ENCODE data around the gene RANBP17.
A peak's percentile ranks its signal among the peaks of the same experiment; 100 is the strongest.
"Not testable (repeated sequence)": the region's sequence is repeated elsewhere in the genome, so short reads cannot be mapped to it uniquely, and the experiment has no call there.

RANBP17 gene

DNA sequence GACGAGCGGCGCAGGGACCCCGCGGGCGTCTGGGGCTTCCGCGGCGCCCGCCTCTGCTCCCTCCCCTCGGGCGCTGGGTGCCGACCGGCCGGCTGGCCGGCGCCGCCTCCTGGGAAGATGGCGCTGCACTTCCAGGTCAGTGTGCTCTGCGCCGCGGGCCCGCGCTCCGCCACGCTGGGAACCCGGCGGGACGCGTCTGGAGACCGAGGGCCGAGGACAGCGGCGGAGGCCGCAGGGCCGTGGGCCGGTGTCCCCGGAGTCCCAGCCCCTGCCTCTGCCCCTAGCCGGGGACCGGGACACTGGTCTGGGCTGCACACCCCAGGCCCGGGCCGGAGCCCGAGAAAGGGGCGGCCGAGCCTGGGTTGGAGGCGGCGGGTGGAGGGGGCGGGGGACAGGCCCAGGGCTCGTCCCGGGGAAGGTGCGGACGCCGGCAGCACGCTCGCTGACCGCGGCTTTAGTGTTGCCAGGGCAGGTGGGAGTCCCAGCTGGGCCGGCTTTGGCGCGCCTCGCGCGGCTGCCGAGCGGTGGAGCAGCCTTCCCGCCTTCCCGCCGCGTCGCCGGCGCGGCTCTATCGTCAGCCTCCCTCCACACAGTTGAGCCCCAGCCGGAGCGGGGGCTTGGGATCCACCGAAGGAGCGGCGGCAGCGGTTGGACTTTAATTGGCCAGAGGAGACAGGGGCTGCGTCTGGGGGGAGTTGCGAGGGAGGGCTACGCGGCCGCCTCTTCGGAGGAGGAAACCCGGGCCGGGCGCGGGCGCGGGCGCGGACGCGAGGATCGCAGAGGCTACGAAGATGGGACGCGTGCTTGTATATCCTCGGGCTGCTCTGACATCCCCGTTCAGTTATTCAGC is at the start of gene RANBP17:
Gene RANBP17, plus strand, starts transcription at position 102 of the 850 bp plus-strand sequence.
- peak; percentile 49 for DNase-seq

DNA sequence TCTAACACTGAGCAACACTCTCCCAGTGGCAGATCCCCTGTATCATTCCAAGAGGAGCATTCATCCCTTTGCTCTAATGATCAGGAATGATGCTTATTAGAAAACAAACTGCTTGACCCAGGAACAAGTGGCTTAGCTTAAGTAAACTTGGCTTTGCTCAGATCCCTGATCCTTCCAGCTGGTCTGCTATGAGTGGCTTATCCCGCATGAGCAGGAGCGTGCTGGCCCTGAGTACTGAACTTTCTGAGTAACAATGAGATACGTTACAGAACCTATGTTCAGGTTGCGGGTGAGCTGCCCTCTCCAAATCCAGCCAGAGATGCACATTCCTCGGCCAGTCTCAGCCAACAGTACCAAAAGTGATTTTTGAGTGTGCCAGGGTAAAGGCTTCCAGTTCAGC is 48.6 kb upstream of the RANBP17 start:
- DNase-seq: no peak

DNA sequence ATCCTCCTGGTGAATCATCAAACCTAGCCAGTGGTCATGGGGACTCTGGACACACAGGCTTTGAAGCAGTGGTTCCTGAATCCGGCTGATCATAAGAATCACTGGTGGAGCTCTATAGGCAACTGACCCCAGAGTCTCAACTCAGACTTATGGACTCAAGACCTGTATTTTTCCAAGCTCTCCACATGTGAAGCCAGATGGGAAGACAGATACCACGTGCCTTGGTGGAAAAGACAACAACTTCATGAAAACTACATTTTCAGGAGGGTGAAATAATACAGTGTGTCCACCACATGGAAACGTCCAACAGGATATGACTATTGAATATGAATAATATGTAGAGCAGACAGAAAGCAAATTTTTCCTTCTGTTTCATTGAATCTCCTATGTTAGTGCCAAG is 44.6 kb upstream of the RANBP17 start:
- no peak for DNase-seq

DNA sequence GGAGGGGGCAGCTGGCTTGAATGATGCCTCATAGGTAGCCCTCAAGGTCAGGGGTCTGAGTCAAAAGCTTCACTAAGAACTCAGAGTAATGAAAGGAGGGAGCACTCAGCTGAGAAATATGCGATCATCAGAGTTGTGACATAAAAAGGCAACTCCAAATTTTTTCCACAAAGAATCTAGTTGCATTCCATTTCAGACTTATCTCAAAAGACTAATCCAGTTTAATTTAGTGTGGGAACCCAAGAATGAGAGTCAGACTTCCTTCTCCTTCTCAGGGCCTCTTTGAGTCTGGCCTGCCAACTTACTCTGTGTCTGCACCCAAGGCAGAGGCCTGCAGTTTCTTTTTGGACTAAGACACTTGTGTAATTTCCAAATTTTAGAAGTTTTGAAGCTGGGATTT is 43.6 kb upstream of the RANBP17 start:
- DNase-seq: peak; percentile 35

DNA sequence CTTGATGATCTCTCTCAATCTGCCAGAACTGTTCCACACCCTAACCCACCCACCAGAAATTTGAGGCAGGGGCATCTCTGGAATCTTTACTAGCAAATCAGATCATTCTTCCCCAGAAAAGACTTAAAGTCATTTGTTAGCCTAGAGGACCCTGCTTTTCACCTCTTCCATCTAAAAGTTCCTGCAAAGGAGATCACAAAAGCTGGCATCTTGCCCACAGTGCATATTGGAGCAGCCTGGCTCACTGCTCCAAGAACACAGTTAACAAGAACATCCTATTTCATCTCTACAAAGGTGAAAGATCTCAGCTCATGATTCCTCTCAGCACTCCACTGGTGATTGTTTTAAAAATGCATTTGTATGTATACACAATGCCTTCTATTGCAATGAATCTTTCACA is 42.0 kb upstream of the RANBP17 start:
- DNase-seq: no peak

DNA sequence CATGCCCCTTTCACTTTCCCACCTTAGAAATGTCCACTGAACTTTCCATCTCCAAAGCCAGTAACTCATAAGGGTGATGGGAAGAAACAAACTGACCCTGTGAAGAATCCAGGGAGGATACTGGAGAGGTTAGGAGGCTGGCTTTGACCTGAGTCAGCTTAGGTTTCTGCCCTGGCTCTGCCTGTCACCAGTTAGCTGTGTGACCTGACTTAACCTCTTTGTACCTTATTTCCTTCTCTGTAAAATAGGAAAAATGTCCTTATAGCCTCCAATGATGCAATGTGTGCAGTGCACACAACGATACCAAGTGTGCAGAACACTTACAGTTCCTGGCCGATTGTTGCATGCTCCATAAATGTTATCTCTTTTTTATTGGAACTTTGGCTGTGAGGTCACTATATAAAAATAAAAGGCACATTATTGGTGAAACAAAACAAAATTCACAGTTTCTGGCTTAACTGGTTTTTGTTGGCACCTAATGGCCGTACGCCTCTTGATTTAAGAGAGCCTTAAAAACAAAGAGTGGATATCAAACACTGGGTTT is 40.5 kb upstream of the RANBP17 start:
- no peak for DNase-seq

DNA sequence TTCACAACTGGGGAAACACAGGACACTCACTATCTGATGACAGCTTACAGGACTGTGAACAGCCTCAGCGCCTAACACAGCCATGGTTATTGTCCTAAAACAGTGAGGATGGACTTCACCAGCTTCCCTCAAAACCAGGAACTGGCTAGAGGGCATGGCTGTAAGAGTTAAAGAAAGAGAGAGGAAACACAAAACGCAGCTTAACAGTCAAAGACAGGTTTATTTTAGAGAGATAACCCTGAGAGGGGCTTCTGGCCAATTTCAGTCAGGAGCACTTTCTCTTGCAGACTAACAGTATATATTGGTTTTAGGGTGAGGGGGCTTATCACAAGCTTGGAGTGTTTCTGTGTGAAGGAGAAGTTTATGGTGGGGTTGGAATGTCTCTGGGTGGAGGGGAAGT is 35.7 kb upstream of the RANBP17 start:
- DNase-seq: no peak

DNA sequence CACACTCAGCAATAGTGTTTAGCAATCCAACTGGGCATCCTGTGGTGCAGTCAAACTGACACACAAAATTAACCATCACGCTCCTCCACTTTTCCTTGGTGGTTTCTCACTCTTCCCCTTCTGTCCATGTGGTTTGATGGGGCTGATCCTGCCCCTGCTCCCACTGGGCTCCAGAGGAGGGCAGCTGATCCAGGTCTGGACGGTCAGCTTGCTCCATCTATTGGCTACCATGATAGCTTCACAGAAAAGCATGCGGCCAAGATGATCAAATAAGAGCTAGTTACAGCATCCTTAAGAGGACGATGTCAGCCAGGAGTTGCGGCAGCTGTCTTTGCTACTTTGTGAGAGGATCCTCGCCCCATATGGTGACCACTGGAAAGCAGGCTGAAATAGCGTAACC is 29.6 kb upstream of the RANBP17 start:
- no peak for DNase-seq

DNA sequence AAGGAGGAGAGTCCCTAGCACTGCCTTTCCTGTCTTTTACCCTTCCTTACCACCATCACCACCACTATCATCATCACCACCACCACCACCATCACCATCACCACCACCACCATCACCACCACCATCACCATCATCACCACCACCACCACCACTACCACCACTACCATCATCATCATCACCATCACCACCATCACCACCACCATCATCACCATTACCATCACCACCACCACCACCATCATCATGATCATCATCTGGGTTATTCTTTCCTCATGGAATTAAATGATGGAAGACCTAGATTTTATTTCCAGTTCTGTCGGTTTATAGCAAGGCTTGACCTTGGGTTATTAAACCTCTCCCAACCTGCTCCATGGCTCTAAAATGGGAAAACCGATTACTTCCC is 27.8 kb upstream of the RANBP17 start:
- not testable (repeated sequence) for DNase-seq

DNA sequence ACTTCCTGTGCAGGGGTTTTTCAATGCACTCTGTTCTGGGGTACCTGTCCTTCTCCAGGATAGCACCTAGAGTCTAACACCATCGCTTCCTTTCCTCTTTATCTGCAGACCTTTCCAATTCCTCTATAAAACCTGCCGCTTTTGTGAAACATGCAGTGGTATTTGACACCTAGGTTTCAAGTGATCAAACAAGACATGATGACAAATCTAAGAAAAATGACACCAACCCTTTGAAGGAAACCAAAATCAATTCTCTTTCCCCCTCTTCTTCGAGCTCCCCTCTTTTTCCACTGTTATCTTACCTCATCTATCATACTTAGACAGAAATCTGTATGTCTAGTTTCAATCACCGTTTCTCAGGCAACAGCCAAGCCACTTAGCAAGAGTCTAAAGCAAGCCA is 25.6 kb upstream of the RANBP17 start:
- DNase-seq: no peak

DNA sequence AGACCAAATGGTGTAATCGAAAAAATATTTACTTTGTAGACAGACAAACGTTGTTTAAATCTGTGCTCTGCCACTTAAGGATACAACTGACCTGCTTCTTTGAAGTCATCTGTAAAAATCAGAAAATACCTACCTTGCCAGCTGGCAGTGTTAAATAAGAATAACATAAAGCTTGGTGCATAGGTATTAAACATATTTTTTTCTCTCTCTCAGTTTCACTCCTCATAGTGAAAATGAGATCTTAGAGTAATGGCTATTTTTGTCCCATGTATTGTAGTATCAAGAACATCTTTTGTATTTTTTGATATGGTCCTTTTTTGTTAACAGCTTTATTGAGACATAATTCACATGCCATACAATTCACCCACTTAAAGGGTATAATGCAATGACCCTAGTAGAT is 17.9 kb upstream of the RANBP17 start:
- DNase-seq: no peak

DNA sequence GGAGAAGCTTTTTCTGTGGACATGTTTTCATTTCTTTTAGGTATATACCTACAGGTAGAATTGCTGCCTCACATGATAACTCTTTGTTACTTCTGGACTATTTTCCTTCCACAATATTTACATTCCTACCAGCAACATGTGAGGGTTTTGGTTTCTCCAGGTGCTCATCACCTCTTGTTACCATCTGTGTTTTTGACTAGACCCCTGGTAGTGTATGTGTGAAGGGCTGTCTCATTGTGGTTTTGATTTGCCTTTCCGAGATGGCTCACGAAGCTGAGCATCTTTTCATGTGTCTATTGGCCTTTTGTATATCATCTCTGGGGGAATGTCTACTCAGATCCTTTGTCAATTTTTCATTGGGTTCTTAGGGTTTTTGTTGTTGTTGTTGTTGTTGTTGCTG is 17.2 kb upstream of the RANBP17 start:
- no peak for DNase-seq

DNA sequence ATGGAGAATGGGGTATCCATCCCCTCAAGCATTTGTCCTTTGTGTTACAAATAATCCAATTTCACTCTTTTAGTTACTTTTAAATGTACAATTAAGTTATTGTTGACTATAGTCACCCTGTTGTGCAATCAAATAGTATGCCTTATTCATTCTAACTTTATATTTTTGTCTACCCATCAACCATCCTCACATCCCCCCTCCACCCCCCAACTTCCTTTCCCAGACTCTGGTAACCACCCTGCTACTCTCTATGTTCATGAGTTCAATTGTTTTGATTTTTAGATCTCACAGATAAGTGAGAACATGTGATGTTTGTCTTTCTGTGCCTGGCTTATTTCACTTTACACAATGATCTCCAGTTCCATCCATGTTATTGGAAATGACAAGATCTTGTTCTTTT is 15.4 kb upstream of the RANBP17 start:
- DNase-seq: no peak

DNA sequence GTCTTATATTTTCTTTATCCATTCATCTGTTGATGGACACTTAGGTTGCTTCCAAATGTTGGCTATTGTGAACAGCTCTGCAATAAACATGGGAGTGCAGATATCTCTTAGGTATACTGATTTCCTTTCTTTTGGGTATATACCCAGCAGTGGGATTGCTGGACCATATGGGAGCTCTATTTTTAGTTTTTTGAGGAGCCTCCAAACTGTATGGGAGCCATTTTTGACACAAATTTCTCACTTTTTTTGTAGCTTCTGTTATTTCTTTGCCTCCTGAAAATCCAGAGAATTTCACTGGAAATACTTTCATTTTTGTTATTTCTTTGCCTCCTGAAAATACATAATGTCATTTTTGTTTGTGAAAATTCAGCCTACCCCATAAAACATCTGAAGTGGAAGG is 15.0 kb upstream of the RANBP17 start:
- DNase-seq: no peak

DNA sequence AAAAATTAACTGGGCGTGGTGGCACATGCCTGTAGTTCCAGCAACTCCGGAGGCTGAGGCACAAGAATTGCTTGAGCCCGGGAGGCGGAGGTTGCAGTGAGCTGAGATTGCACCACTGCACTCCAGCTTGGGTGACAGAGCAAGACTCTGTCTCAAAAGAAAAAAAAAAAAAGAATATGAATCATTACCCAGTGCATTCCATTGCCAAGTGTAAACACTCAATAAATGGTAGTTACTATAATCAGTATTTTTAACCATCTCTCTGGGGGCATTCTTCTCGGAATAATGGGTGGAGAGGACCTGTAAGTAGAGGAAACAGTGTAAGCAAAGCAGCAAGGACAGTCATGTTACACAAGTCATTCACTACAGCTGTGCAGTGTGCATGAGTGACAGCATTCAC is 13.8 kb upstream of the RANBP17 start:
- DNase-seq: no peak

DNA sequence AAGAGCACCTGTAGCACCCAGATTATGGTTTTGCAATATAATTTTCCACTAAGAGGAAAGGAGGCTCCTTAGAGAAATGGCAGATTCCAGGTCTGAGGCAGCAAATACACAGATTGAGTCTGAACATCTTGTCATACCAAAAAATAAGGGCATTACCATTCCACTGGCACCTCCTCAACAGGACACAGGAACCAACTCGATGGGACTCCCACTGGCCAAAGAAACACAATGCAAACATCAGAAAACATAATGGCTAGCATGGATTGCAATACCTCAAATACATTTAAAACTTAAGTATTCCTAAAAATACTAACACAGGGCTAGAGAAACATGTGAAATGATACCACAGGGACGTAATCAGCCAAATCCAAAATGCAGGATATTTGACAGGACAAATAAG is 12.4 kb upstream of the RANBP17 start:
- DNase-seq: no peak

DNA sequence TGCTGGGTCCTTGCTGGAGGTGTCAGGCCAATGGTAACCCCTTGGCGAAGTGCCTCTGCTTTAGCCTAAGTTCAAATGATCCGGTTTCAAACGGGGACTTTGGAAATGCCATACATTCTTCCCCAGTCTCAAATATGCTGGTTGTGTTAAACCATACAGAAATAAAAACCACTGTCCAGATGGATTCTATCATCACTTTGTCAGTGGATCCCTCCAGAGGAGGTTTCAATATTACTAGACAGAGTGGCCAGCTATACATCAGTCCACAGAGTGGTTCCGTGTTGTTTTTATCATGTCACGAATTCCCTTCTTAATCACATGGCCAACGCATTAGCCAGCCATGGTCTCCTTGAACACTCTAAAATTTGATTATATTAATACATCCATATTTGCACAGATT is 7.3 kb upstream of the RANBP17 start:
- DNase-seq: no peak

DNA sequence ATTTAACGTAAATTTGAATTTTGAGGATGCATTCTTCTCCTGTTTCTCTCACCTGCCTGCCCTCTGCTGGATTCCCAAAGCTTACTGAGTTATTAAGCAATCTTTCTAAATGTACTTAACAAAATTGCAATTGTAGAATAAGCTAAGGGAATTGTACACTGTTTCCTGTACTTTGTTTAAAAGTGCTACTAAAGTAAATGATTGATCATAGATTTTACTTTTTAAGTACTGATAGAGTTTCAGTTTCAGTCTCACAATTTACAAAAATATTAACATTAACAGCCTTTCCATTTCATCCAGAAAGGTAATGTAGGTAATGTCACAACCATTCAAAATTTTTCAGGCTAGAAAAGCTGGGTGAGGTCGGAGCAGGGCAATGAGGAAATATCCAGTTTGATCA is 4.8 kb upstream of the RANBP17 start:
- no peak for DNase-seq

DNA sequence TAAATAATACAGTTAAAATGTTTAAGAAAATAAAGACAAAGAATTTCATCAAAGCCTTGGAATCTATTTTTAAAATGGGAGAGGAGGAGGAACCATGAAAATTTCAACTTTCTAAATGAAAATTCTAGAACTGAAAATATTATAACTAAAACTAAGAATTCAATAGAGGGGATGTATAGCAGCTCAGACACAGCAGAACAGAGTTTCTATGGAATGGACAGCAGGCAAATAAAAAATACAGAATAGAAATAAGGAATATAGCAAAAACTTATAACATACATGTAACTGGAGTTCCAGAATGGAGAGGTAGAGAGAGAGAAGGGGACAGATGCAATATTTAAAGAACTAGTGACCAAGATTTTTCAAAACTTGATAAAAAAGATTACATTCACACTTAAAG is 1.4 kb upstream of the RANBP17 start:
- DNase-seq: no peak

DNA sequence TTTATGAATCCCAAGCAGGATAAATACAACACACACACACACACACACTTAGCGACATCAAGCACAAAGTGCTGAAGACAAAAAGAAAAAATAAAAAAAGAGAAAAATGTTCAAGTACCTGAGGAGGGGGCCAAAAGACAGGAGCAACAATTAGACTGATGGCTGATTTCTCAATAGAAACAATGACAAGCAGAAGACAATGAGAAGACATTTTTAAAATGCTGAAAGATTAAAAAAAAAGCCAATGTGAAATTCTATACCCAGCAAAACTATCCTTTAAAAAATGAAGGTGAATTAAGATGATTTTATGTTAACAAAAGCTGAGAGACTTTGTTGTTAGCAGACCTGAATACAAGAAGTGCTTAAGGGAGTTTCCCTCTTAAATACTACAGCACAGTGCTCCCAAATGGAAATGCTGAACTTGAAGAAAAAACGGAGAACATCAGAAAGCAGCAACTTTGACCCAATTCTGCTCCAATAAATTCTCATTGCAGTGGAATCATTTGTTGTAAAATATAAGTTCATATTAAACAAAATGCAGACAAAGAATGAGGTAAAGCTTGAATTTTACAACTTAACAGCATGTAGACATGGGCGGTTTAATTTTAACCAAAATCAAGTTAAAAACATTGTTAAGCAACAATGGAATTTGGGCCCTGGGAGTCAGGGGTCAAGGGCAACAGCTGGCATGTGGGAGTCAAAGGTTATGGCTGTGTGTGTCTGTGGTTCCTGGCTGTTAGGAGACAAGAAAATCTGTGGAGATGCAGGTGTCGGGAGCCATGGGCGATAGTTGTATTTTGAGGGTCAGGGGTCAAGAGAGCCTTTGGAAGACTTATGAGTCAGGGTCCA is 776 bp upstream of the RANBP17 start:
- DNase-seq: no peak

DNA sequence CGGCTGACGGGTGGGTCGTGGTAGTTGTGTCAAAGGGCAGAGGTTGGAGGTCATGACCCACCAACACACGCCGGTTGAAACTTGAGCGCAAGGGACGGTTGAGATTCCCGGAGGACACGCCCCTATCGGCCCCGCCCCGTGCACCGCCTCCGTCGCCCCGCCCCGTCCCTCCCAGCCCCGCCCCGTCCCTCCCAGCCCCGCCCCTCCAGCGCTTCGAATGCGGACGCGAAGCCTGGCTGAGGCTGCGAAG is 226 bp upstream of the RANBP17 start:
- DNase-seq: no peak

DNA sequence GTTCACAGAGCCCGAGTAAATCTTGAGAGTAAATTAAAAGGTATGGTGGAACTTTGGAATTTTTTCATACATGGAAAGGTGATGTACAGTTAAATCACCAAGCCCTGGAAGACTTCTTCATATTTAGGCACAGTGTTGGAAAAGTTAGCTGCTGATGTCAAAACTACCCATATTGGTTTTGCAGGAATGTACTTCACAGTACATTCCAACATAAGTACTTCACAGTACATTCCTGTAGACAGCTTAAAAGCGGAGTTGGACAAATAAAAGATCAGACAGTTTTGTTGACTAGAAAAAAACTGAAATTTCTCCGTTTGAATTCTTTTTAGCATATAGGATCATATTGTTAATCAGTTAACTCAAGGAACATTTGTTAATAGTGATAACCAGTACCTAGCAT is 1.8 kb downstream of the RANBP17 start:
- DNase-seq: peak; percentile 31

DNA sequence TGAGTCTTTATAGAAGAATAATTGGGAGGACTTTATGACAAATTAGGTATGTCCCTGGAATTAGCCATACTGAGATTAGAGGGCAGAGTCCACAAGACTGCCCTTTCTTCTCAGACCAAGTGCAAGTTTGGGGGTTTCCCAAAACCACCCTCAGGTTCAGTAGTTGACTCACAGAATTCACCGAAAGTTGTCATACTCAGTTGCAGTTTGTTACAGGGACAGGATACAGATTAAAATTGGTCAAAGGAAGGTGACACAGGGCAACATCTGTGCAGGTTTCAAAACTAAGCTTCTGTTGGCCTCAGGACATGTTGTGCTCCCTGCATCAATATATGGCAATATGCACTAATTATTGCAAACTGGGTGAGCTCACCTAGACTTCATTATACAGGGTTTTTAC is 3.8 kb downstream of the RANBP17 start:
- DNase-seq: no peak

DNA sequence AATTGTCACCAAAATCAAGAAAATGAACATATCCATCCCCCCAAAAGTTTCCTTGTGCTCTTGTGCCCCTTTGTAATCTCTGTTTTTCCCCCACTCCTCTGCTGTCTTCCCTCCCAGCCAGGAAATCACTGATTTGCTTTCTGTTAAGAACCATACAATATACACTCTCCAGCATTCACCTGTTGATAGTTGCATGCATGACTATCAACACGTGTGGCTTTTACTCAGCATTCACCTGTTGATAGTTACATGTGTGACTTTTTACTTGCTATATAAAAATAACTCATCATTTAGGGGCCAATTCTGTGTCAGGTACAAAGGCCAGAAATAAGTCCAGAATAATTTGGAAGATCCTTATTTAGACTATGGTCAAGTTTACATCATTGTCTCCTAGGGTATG is 6.0 kb downstream of the RANBP17 start:
- no peak for DNase-seq
